PC-9 (cell line): ENCODE measurements around the gene ABCG5.

ENCODE experiments used
- EZH2 ChIP-seq: fragments of 200-600 bp; sonication (generic); IDR thresholded peaks from 2 replicates; pipeline ENCODE4 v1.8.0; 2017; ENCODE audit warnings: antibody characterized with exemption, low read depth
- TF ChIP-seq, protein P1 (sequence below): fragments of 200-600 bp; sonication (generic); conservative IDR thresholded peaks from 2 replicates; pipeline ENCODE4 v1.6.1; 2017; ENCODE audit warnings: mixed run types, antibody characterized with exemption, mild to moderate bottlenecking, moderate library complexity

DNA sequence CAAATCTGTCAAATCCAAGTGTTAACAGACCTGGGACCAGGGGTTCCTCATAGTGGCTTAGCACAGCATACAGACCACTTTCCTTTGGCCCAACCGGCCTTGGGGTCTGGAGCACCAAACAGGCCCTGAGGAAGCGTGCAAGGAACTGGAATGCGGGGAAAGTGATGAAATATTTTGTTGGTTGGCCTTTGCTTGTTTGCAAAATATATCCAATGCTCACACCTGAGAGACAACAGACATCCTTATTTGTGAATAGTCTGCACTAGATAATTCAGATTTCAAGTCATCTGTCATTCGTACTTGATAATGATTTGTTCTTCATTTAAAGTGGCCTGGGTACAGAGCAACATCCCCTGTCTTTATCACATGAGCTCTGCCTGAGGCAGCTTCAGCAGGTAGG, 43.7 kb upstream of the ABCG5 start:
- TF ChIP-seq, protein P1, sequence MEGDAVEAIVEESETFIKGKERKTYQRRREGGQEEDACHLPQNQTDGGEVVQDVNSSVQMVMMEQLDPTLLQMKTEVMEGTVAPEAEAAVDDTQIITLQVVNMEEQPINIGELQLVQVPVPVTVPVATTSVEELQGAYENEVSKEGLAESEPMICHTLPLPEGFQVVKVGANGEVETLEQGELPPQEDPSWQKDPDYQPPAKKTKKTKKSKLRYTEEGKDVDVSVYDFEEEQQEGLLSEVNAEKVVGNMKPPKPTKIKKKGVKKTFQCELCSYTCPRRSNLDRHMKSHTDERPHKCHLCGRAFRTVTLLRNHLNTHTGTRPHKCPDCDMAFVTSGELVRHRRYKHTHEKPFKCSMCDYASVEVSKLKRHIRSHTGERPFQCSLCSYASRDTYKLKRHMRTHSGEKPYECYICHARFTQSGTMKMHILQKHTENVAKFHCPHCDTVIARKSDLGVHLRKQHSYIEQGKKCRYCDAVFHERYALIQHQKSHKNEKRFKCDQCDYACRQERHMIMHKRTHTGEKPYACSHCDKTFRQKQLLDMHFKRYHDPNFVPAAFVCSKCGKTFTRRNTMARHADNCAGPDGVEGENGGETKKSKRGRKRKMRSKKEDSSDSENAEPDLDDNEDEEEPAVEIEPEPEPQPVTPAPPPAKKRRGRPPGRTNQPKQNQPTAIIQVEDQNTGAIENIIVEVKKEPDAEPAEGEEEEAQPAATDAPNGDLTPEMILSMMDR, result no peak
- TF ChIP-seq EZH2, result no peak
